HG02943 (cell line): ENCODE data around the gene VMO1.
"Not testable (repeated sequence)": the region's sequence is repeated elsewhere in the genome, so short reads cannot be mapped to it uniquely, and the experiment has no call there.

Experiments used
- ATAC-seq: cut with Tn5 transposase; IDR thresholded peaks from one replicate; pipeline ENCODE4 v1.9.1; 2021; ENCODE audit warnings: mild to moderate bottlenecking, low read depth, moderate library complexity; ENCODE audit not compliant: unreplicated experiment

The VMO1 gene, protein sequence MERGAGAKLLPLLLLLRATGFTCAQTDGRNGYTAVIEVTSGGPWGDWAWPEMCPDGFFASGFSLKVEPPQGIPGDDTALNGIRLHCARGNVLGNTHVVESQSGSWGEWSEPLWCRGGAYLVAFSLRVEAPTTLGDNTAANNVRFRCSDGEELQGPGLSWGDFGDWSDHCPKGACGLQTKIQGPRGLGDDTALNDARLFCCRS

DNA sequence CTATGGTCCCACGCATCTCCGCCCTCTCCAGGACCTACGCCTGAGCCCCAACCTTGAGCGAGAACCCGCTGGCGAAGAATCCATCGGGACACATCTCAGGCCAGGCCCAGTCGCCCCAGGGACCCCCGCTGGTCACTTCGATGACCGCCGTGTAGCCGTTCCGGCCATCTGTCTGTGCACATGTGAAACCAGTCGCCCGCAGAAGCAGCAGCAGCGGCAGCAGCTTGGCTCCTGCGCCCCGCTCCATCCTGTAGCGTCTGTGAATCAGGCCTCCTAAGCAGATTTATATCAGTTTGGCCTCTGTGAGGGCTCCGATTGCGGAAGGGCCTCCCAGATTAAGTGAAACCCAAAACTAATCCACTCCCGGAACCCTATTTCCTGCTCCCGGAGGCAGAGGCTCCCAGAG lies at the start of gene VMO1:
VMO1 (minus strand) TSS at position 259 of the 406 bp plus-strand sequence; CDS start at position 247, 12 bp downstream.
- no peak for ATAC-seq

GRCh38 chr17:4834681-4835020 lies 48.5 kb upstream of the VMO1 start:
- ATAC-seq, result no peak

- no peak for ATAC-seq
These were observed 47.9 kb upstream of the VMO1 start for GRCh38 chr17:4833941-4834680.

DNA sequence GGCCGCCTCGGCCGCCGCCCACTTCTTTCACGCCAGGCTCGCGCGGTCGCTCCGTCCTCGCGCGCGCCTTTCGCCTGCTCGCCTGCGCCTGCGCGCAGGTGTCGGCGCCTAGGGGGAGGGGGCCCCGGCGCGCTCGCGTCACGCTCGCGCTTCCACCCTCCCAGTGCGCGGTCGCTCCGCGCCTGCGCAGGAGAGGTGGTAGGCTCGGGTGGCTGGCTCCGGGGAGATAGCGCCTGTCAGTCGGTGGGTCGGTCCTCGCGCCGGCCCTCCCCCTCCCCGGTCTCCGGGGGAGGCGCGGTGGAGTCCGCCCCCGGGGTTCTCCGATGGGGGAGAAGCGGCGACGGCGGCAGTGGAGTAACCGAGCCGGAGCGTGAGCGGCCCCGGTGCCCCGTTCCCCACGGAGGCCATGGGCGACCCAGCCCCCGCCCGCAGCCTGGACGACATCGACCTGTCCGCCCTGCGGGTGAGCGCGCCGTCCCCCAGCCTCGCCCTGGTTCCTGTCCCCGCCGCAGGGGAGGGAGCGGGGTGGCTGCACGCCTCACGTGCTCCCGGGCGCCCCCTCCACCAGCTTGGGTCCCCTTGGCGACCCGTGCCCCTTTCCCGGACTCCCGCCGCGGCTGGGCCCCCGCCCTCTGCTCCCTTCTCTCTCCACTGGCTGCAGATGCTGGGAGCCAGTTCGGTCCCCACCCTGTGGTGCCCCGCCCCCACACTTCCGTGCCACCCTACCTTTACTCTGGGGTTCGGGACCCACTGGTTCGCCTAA lies 47.2 kb upstream of the VMO1 start, which contains the start of gene MINK1:
MINK1 (plus strand) TSS at position 163 of the 763 bp plus-strand sequence; CDS start at position 407, 244 bp downstream.
- ATAC-seq, result peak; percentile 75

DNA sequence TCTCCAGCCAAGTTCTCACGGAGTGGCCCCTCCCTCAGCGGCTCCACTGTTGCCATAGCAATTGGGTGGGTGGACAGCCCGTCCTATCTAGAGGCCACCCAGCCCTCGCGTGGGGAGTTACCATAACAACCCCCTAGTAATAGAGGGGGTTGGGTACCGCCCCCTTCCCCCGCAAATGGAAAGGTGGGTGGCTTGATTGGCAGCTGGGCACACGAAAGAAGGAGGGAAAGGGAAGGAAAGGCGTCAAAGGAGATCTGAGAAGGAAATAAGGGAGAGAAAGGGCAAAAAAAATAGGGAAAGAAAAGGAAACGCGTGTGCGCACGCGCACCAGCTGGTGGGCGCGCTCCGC lies 46.6 kb upstream of the VMO1 start:
- not testable (repeated sequence) for ATAC-seq

DNA sequence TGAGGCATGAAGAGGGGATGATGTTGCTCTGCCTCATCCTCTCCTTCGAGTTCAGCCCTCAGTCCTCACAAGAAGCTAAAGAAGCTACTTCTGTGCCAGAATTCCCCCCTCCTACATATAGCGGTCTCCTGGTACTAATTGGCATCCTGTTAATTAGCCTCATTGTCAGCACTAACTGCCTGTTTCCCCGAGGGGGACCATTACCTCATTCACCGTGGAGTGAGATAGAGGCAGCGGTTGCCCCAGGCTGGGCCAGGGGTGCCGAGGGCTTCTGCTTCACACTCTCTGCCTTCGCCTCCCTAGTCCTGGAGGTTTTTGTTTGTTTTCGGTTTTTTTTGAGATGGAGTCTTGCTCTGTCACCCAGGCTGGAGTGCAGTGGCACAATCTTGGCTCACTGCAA lies 41.2 kb upstream of the VMO1 start:
- ATAC-seq, result no peak

- no peak for ATAC-seq
These were observed 37.4 kb upstream of the VMO1 start for GRCh38 chr17:4823373-4824089.

GRCh38 chr17:4822835-4823234 lies 36.7 kb upstream of the VMO1 start:
- ATAC-seq, result no peak

DNA sequence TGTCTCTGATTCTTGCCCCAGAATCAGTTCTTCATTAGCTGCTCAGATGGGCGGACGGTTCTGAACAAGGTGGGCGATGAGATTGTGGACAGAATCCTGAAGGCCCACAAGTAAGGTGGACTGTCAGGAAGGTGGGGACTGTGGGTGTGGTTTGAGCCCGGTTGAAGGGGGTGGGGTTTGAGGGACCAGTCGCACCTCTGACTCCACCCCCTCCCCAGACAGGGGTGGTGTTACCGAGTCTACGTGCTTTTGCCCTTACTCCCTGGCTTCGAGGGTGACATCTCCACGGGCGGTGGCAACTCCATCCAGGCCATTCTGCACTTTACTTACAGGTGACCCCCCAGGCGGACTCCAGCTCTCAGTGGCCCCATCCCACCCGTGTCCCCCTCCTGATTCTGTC lies 32.1 kb upstream of the VMO1 start:
- no peak for ATAC-seq

GRCh38 chr17:4816826-4817225 lies 30.7 kb upstream of the VMO1 start:
- no peak for ATAC-seq

DNA sequence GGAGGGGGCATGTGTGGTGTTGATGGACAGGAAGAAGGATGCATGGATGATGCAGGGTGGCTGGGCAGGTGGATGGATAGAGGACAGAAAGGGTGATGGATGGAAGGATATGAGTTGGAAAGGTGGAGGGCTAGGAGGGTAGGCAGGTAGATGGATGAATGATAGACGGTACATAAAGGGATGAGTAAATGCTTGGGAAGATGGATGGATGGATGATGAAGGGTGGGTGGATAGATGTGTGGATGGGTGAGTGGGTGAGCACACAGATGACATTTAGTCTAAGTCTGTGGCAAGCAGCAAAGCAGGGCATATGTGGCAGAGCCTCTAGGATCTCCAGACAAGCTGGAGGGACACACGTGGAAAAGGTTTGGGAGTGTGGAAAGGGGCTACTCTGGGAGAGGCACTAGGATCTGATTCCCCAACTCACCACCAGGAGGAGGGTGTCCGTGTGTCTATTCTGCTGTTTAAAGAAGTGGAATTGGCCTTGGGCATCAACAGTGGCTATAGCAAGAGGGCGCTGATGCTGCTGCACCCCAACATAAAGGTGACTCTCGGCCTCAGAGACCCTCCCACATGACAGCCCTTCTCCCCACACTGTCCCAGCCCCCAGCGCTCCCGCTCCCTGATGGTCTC lies 29.0 kb upstream of the VMO1 start:
- no peak for ATAC-seq

DNA sequence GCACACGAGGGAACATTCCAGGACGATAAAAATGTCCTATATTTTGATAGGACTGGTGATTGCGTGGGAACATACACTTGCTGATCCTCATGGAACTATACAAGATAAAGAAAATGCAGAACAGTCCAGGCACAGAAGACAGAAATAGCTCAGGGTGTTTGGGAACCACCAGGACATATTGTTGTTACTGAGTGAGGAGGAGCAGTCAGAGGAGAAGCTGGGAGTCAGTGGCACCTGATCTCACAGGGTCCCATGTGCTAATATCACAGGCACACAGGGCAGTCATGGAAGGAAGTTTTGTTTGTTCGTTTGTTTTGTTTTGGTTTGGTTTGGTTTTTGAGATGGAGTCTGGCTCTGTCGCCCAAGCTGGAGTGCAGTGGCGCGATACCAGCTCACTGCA lies 26.5 kb upstream of the VMO1 start:
- no peak for ATAC-seq

- no peak for ATAC-seq
These were observed 25.3 kb upstream of the VMO1 start for GRCh38 chr17:4811471-4811870.

GRCh38 chr17:4810696-4811290 lies 24.6 kb upstream of the VMO1 start:
- ATAC-seq, result no peak

DNA sequence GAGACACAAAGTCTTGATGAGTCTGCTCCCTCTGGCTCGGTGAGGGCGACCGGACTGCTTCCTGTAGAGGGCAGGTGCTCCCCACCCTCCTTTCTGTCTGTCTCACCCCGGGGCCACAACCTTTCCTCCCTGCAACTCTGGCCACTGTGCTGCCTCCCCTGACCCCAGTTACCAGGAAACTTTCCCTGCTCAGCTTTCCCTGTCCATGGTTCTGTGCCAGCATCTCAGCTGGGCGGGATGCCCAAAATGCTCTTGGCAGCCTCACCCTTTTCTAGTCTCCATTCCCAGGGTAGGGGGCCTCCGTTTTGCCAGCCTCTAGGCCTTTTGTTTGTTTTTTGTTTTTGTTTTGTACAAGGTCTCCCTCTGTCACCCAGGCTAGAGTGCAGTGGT lies 22.2 kb upstream of the VMO1 start:
- ATAC-seq, result no peak

DNA sequence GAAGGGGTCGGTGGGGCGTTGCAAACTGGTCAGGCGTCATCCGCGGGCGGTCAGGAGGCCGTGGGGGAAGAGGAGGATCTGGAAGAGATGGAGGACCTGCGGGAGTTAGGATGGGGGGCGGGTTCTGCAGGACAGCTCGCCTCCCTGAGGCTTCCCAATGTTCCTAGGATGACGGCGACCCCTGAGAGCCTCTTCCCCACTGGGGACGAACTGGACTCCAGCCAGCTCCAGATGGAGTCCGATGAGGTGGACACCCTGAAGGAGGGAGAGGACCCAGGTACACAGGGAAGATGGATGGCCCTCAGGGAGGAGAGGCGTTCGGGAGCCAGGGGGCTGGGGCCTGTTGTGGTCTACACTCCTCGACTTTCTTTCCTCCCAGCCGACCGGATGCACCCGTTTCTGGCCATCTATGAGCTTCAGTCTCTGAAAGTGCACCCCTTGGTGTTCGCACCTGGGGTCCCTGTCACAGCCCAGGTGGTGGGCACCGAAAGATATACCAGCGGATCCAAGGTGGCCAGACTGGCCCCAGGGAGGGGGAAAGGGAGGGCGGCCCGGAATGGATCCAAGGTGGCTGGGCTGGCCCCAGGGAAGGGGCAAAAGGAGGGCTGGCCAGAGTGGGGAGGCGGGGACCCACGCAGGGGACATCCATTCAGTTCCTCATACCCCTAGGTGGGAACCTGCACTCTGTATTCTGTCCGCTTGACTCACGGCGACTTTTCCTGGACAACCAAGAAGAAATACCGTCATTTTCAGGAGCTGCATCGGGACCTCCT lies 21.6 kb upstream of the VMO1 start:
- no peak for ATAC-seq

DNA sequence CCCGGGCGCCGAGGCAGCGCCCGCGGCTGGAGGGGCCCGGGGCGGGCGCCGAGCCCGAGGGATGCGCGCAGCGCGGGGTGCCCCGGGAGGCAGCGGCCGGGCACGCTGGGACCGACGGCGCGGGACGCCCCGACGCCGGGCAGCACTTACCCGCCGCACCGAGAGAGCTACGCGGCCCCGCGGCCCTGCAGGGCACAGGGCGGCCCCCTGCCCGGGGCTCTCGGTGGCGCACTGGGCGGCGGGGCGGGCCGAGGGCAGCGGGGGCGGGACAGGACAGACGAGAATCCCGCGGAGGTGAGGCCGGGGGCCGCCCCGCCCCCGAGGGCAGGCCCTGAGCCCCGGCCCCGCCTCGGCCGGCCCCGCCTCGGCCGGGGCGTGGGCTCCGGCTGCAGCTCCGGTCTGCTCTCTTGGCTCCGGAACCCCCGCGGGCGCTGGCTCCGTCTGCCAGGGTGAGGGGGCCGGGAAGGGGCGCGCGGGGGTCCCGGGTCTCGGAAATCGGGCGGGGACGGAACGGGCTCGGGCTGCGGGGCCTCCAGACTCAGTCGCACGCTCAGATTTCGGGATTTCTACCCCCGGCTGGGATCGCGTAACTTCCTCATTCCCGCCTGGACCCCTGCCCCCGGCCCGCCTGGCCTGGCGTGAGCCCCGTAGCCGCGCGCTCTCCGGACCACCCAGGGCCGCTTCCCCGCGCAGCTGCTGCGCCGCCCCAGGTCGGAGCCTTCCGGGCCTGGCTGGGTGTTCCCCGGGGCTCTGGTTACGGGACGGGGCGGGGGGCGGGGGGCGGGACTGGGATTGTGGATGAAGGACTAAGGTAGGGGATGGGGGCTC lies 20.8 kb upstream of the VMO1 start, which contains the start of gene PLD2:
PLD2 (plus strand) TSS at position 376 of the 828 bp plus-strand sequence. CDS start 621 bp downstream, outside the sequence.
- ATAC-seq, result peak; percentile 90

DNA sequence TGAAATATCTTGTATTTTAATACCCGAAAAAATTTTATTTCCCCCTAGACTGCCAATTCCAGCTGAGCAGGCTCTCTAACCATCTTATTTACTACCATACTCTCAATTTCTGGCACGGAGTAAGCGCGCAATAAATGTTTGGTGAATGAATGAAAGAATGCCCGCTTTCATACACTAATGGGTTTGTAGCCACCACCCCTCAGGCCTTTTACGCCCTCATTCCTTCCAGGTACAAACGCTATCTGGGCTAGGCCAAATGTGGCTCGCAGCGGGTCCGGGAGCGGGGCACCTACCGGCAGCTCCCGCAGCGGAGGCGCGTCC lies 20.3 kb upstream of the VMO1 start:
- no peak for ATAC-seq

- no peak for ATAC-seq
These were observed 16.1 kb upstream of the VMO1 start, which contains the start of gene C17orf114 for GRCh38 chr17:4802228-4802627. Gene C17orf114, minus strand, starts transcription at chr17:4802328.
